Measurements from ENCODE around the gene NOL6. TPM values are rescaled to one million over a fixed set of nuclear protein-coding genes. Genes with fewer than 3 reads are reported as not detected.

NOL6 gene
- polyA plus RNA-seq, 2 of the 4 experiments (the other 2 are of a cell fraction) = 49.5 to 52.0 TPM

DNA sequence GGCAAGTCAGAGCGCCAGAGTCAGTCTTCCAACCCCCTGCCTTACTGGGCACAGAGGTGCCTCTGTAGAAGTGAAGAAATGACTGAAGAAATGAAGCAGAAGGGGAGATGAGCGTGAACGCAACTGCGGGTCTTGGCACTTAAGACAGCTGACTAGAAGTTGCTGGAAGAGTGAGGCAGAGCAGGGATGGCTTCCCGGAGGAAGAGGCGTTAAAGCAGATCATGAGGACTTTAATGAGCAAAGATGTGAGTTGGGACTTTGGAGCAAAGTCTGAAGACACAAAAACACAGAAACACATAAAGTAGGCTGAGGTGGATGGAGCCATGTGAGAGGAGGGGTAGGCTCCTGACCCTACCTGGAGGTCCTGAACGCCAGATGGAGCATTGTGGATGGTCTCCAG is 33.5 kb downstream of the NOL6 start:
- ChIA-PET CTCF (interaction anchor here (0.8 to 41.9 kb wide), 6 partner anchors 18 to 49 kb away, joined by 3 to 834 read pairs (median 3); partner anchors contain the start of genes AQP3 and NOL6), POLR2A (no interaction called here)
- ATAC-seq = no peak
- Histone ChIP-seq H3K4me2 (0 out of 3 replicates have a peak overlapping the region, but pooled peaks have one; percentile 21), H3K9me3 (no peaks in the 10 kb centered on the region), H3K27ac (peak overlapping the region in 1 of 2 experiments; percentile 51; a peak in 2 of 6 replicates), H3K4me3 (no peak overlapping the region), H3K4me1 (peaks cover 54% of the 10 kb centered on the region)
- no peak for TF ChIP-seq ZNF302 (CRISPR knock-in tag; IDR thresholded peaks at IDR 0.05)
- TF ChIP-seq, protein P1, sequence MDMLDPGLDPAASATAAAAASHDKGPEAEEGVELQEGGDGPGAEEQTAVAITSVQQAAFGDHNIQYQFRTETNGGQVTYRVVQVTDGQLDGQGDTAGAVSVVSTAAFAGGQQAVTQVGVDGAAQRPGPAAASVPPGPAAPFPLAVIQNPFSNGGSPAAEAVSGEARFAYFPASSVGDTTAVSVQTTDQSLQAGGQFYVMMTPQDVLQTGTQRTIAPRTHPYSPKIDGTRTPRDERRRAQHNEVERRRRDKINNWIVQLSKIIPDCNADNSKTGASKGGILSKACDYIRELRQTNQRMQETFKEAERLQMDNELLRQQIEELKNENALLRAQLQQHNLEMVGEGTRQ (IDR thresholded peaks at IDR 0.05) = no peak
- no peak for TF ChIP-seq TP53 (CRISPR knock-in tag; IDR thresholded peaks at IDR 0.05)
- TF ChIP-seq ZFP36 (IDR thresholded peaks at IDR 0.05; ENCODE audit: borderline replicate concordance, partially characterized antibody) = no peak
- no peak for TF ChIP-seq SREBF2 (IDR thresholded peaks at IDR 0.05)
- no peak for TF ChIP-seq BHLHE40 (IDR thresholded peaks at IDR 0.05; ENCODE audit: low read depth, low read length)
- TF ChIP-seq HOXB13 (CRISPR knock-in tag; IDR thresholded peaks at IDR 0.05; ENCODE audit: low read depth) = no peak
- TF ChIP-seq PHF8 (IDR thresholded peaks at IDR 0.05; ENCODE audit: borderline replicate concordance, low read depth) = no peak
- no peak for TF ChIP-seq GATA3 (IDR thresholded peaks at IDR 0.05; ENCODE audit: borderline replicate concordance)
- no peak for TF ChIP-seq ZSCAN20 (CRISPR knock-in tag; IDR thresholded peaks at IDR 0.05)
- no peak for TF ChIP-seq CHD4 (IDR thresholded peaks at IDR 0.05; ENCODE audit: borderline replicate concordance)
- TF ChIP-seq CTCF (IDR thresholded peaks at IDR 0.05) = no peak
- TF ChIP-seq POLR2A (IDR thresholded peaks at IDR 0.05; ENCODE audit: low read length) = no peak
- TF ChIP-seq HOXA7 (CRISPR knock-in tag; IDR thresholded peaks at IDR 0.05) = no peak
- DNase-seq (ENCODE audit: low read depth in 1 of 2, low spot score in 1 of 2) = no peak
- no peak for FAIRE-seq
- 91% methylated on average over 7 of the region's 7 CpGs for WGBS (ENCODE audit: missing lambda C conversion rate)

GRCh38 chr9:33439731-33440130 is 34.0 kb downstream of the NOL6 start:
- TF ChIP-seq FOSB (CRISPR knock-in tag; IDR thresholded peaks at IDR 0.05) = no peak
- TF ChIP-seq ZFP36 (IDR thresholded peaks at IDR 0.05; ENCODE audit: borderline replicate concordance, partially characterized antibody) = peak; percentile 14
- 61% methylated on average over 6 of the region's 6 CpGs for WGBS (ENCODE audit: missing lambda C conversion rate)
- POLR2A ChIA-PET = no interaction called here
- Histone ChIP-seq H3K9me3 (no peaks in the 10 kb centered on the region), H3K4me1 (peaks cover 54% of the 10 kb centered on the region), H3K27ac (peak overlapping the region in 1 of 2 experiments; percentile 51; a peak in 3 of 6 replicates), H3K4me2 (peak overlapping the region; percentile 21; the same call in 2 of the 3 replicates), H3K4me3 (no peak overlapping the region)
- no peak for DNase-seq (ENCODE audit: low read depth in 1 of 2, low spot score in 1 of 2)
- no peak for FAIRE-seq
- ATAC-seq = no peak
- CTCF ChIA-PET = interaction anchor here (0.8 to 41.9 kb wide), 6 partner anchors 17 to 49 kb away, joined by 3 to 834 read pairs (median 3); partner anchors contain the start of genes AQP3 and NOL6

DNA sequence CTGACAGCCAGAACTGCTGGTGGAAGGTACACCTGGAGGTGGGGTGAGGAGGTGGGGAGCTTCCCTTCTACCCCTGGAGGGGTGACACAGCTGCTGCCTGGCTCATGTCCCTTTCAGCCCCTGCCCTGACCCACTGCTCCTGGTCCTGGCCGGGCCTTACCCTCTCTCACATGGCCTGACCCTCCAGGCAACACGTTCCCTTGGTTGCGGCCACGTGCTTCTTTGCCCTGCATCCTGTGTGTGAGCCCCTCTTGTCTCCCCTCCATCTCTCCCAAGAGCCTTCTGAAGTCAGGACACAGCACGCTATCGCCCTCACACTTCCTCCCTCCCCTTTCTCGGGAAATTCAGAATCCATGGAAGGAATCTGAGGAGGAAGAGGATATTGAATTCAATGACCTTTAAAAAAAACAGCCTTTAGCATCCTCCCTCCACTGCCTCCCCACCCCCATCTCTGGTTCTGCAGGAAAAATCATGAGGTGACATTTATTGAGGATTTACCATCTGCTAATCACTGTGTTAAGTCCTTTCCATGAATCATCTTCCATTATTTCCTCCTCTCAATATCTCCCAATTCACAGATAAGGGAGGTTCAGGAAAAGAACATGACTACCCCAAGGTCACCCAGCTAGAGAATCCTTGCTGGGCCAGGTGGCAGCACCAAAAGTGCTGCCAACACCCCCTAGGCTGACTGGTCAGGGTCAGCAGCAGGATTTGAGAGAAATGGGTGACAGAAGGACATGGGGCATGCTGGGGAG is 34.6 kb downstream of the NOL6 start:
- no peak overlapping the region for H3K4me3 ChIP-seq
- H3K4me2 ChIP-seq = peak overlapping the region; percentile 21; the same call in 2 of the 3 replicates
- ChIA-PET CTCF (interaction anchor here (0.6 to 41.9 kb wide), 7 partner anchors 17 to 117 kb away, joined by 3 to 834 read pairs (median 3); partner anchors contain the start of genes AQP3 and NOL6), POLR2A (no interaction called here)
- FAIRE-seq = no peak
- no peak for DNase-seq (ENCODE audit: low read depth in 1 of 2, low spot score in 1 of 2)
- no peak for ATAC-seq
- peak overlapping the region in 1 of 2 experiments; percentile 51; a peak in 4 of 6 replicates for H3K27ac ChIP-seq
- no peaks in the 10 kb centered on the region for H3K9me3 ChIP-seq
- peaks cover 54% of the 10 kb centered on the region for H3K4me1 ChIP-seq
- TF ChIP-seq ZC3H11A (IDR thresholded peaks at IDR 0.05) (no peak), PBX3 (IDR thresholded peaks at IDR 0.05) (no peak), HOXB13 (CRISPR knock-in tag; IDR thresholded peaks at IDR 0.05; ENCODE audit: low read depth) (no peak)
- TF ChIP-seq, protein P2, sequence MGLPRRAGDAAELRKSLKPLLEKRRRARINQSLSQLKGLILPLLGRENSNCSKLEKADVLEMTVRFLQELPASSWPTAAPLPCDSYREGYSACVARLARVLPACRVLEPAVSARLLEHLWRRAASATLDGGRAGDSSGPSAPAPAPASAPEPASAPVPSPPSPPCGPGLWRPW (IDR thresholded peaks at IDR 0.05) = no peak
- 85% methylated on average over 7 of the region's 7 CpGs for WGBS (ENCODE audit: missing lambda C conversion rate)
